ENCODE data around the gene P3R3URF. TPM values are rescaled to one million over a fixed set of nuclear protein-coding genes. Genes with fewer than 3 reads are reported as not detected.

Gene P3R3URF
- not detected for total RNA-seq

DNA sequence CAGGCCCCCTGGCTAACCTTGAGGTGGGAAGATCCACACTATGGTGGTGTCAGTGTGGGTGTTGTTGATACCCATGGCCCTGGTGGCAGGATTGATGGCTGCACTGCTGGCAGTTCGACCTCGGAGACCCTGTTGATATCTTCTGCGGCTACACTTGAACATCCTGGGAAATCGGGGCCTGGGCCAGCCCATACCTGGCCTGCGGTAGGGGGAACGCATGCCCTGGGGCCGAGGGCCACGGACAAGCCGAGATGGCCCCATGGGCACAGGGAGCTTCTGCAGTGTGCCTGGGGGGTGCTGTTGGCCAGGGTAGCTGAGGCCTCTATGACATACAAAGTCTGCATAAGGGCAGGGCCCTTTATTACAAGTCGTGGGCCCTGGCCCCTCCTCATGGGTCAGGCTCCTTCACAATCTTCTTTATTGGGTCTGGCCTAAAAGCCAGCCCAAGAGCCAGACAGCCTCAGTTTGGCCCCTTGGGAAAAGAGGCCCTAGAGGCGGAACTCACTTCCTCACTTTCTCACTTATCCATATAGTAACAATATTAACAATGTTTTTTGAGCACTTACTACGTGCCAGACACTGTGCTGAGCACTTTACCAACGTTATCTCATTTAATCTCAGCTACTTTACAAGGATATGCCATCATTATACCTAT lies at the start of gene P3R3URF:
TSS of gene P3R3URF (minus strand) at position 278 of the 655 bp plus-strand sequence. CDS start at position 261, 17 bp downstream.
- TF ChIP-seq, protein P1, sequence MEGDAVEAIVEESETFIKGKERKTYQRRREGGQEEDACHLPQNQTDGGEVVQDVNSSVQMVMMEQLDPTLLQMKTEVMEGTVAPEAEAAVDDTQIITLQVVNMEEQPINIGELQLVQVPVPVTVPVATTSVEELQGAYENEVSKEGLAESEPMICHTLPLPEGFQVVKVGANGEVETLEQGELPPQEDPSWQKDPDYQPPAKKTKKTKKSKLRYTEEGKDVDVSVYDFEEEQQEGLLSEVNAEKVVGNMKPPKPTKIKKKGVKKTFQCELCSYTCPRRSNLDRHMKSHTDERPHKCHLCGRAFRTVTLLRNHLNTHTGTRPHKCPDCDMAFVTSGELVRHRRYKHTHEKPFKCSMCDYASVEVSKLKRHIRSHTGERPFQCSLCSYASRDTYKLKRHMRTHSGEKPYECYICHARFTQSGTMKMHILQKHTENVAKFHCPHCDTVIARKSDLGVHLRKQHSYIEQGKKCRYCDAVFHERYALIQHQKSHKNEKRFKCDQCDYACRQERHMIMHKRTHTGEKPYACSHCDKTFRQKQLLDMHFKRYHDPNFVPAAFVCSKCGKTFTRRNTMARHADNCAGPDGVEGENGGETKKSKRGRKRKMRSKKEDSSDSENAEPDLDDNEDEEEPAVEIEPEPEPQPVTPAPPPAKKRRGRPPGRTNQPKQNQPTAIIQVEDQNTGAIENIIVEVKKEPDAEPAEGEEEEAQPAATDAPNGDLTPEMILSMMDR (IDR thresholded peaks at IDR 0.05; ENCODE audit: low read depth): no peak

DNA sequence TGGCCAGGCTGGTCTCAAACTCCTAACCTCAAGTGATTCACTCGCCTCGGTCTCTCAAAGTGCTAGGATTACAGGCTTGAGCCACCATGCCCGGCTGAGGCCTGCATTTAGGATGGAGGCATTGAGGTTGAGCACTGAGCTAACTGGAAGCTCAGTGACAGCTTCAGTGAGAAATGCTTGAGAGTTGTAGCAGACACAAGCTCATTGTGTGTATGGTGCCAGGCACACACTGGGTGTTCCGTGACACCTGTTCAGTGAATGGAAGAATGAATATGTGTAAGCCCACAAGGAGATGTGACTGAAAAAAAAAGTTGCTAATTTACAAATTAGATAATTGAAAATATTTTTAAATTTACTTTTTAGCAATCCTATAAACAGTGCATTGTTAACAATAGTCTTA lies 48.7 kb upstream of the P3R3URF start:
- TF ChIP-seq, protein P1 (IDR thresholded peaks at IDR 0.05; ENCODE audit: low read depth): no peak

DNA sequence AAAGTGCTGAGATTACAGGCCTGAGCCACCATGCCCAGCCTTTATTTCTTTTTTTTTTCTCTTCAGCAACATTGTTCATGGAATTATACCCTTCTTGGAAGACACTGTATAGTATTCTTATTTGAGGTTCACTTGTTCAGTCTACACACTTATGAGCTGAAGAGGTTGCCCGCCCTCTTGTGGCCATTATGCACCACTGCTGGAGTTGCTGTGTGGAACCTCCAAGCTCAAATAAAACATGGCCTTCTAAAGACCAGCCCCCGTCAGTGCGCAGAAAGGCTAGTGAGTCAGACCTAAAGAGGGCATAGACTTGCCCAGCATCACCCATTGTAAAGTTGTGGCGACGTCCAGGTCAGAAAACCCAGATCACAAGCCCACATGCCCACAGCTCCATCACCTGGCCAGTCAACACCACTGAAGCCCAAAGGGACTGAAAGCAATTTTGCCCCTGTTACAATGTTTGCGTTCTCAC lies 47.2 kb upstream of the P3R3URF start:
- TF ChIP-seq, protein P1 (IDR thresholded peaks at IDR 0.05; ENCODE audit: low read depth): no peak

DNA sequence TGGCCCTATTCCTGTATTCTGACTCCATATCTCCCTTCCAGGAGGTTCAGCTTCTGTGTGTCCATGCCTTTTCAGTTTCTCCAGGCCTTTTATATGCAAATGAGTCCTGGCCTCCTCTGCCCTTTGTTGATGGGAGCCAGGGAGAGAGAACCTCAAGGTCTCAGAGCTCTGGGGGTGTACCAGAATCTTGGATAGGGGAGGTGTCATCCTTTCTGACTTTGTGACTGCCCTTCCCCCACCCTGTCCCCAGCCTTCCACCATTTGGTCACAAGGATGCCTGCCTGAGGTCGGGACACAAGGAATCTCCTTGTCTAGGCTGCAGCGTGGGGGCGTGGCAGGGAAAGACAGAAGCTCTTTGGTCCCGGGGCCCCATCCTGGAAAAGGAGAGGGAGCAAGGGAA lies 45.5 kb upstream of the P3R3URF start:
- TF ChIP-seq, protein P1 (IDR thresholded peaks at IDR 0.05; ENCODE audit: low read depth): no peak

DNA sequence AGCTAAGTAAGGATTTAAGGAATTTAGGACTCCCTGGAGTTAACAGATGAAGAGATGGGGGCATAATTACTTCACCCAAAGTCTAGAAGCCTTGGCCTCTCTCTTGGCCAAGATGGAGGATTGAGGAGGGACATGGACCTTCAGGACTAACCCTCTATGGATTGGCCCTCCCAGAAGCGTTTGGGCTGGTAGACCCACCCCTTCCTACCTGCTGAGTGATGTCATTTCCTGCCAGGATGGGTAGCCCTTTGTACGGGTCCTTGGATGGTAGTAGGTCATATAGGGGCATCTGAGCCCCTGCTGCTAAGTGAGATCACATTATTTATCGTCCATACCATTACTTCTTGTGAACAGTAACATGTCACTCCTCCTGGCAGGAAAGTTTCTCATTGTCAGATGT lies 44.5 kb upstream of the P3R3URF start:
- TF ChIP-seq, protein P1 (IDR thresholded peaks at IDR 0.05; ENCODE audit: low read depth): no peak

DNA sequence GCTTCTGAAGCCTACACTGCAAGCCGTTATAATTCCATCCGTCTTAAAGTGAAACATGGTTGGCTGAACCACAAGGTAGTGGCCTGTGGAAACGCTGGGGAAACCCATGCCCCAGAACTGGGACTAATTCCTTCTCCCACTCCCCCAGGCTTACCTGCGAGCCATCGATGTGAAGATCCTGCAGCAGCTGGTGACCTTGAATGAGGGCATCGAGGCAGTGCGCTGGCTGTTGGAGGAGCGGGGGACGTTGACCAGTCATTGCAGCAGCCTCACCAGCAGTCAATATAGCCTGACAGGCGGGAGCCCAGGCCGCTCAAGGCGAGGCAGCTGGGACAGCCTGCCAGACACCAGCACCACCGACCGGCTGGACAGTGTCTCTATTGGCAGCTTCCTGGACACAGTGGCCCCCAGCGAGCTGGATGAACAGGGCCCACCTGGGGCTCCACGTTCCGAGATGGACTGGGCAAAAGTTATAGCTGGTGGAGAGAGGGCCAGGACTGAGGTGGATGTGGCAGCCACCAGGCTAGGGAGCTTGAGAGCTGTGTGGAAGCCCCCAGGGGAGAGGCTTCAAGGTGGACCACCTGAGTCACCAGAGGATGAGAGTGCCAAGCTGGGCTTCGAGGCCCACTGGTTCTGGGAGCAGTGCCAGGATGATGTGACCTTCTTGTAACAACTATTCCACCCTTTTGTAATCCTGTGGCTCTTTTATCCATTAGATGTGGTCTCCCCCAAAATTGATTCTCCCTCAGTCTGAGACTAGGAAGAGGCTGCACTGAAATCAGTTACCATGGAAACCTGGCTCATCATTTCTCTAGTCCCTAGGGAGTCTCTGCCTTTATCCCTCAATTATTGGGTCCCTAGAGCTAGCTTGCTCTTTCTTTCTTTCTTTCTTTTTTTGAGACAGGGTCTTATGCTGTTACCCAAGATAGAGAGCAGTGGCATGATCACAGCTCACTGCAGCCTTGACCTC lies 43.5 kb upstream of the P3R3URF start:
- TF ChIP-seq, protein P1 (IDR thresholded peaks at IDR 0.05; ENCODE audit: low read depth): no peak

DNA sequence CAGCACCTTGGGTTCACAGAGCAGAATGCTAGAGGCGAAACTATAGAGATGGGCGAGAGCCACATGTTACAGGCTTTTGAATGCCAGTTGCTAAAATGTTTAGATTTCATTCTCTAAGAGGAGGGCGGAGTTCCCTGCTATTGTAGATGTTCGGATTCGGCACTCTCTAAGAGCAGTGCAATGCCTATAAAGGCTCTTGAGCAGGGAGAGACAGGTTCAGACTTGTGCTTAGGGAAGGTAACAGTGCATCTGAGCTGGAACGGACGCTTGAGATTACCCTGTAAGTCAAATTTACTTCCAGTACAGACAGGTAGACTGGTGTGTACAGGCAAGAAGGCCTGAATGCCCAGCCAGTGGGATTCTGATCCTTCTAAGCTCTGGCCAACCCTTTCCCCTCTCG lies 42.2 kb upstream of the P3R3URF start:
- TF ChIP-seq, protein P1 (IDR thresholded peaks at IDR 0.05; ENCODE audit: low read depth): no peak
